Epithelial cell of esophagus (primary cell): ENCODE data around the gene CPT2.
"Not testable (repeated sequence)": the region's sequence is repeated elsewhere in the genome, so short reads cannot be mapped to it uniquely, and the experiment has no call there.

ENCODE experiments used
- DNase-seq: peaks from one replicate; pipeline ENCODE4 v3.0.0; 2010; ENCODE audit warnings: low read depth
- H3K4me3 ChIP-seq: 2 replicates; pipeline ENCODE4 v1.5.1; 2011; ENCODE audit warnings: mild to moderate bottlenecking, low read length, control low read depth
- CTCF ChIP-seq: IDR thresholded peaks from 2 replicates; pipeline ENCODE4 v1.5.1; 2011; ENCODE audit warnings: low read depth, mild to moderate bottlenecking, low read length, control low read depth, inconsistent platforms; ENCODE audit not compliant: insufficient read depth; ENCODE audit errors: missing control alignments

CPT2 gene

GRCh38 chr1:53203466-53203865 is 6.8 kb downstream of the CPT2 start:
- TF ChIP-seq CTCF, result no peak
- peak; percentile 67 for DNase-seq

DNA sequence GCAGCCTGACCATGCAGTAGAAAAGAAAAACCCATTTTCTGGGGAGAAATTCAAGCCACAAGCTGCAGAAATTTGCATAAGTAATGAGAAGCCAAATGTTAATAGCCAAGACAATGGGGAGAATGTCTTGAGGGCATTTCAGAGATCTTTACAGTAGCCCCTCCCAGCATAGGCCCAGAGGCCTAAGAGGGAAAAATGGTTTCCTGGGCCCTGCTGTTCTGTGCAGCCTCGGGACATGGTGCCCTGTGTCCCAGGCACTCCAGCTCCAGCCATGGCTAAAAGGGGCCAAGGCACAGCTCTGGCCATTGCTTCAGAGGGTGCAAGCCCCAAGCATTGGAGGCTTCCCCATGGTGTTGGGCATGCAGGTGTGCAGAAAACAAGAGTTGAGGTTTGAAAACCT is 8.9 kb downstream of the CPT2 start:
- not testable (repeated sequence) for H3K4me3 ChIP-seq, DNase-seq

More at GRCh38 chr1:53203466-53203865, 6.8 kb downstream of the CPT2 start:
- H3K4me3 ChIP-seq, result no peak overlapping the region

DNA sequence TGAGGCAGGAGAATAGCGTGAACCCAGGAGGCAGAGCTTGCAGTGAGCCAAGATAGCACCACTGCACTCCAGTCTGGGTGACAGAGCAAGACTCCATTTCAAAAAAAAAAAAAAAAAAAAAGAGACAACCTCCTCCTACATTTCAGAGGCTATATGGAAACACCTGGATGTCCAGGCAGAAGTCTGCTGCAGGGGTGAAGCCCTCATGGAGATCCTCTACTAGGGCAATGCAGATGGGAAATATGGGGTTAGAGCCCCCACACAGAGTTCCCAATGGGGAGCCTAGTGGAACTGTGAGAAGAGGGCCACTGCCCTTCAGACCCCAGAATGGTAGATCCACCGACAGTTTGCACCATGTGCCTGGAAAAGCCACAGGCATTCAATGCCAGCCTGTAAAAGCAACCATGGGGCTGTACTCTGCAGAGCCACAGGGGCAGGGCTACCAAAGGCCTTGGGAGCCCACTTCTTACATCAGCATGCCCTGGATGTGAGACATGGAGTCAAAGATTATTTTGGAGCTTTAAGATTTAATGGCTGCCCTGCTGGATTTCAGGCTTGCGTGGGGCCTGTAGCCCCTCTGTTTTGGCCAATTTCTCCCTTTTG is 9.6 kb downstream of the CPT2 start:
- not testable (repeated sequence) for H3K4me3 ChIP-seq, DNase-seq

GRCh38 chr1:53206735-53207379 is 10.2 kb downstream of the CPT2 start:
- TF ChIP-seq CTCF, result no peak
- no peak for DNase-seq
- no peak overlapping the region for H3K4me3 ChIP-seq

DNA sequence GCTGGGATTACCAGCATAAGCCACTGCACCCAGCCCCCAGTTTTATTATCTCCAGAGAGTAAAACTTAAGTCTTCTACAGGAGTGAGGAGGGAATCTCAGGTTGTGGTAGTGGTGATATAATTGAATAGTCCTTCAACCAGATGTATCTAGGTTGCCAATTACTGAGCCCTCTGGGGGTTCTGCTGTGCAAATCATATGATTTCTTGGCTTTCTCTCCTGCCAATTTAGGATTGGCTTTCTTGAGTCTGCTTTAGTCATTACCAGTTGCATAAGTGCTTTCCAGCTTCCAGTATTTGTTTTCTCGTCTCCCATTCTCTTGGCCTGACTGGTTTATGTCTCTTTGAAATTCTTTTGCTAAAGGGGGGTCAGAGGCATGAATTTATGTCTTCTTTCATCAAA is 11.1 kb downstream of the CPT2 start:
- no peak for DNase-seq
- no peak for TF ChIP-seq CTCF
- H3K4me3 ChIP-seq, result no peak overlapping the region

DNA sequence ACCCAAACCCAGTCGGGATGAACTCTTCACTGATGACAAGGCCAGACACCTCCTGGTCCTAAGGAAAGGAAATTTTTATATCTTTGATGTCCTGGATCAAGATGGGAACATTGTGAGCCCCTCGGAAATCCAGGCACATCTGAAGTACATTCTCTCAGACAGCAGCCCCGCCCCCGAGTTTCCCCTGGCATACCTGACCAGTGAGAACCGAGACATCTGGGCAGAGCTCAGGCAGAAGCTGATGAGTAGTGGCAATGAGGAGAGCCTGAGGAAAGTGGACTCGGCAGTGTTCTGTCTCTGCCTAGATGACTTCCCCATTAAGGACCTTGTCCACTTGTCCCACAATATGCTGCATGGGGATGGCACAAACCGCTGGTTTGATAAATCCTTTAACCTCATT is 13.7 kb downstream of the CPT2 start:
- TF ChIP-seq CTCF, result no peak
- DNase-seq, result no peak
- H3K4me3 ChIP-seq, result no peak overlapping the region

GRCh38 chr1:53210954-53211353 is 14.3 kb downstream of the CPT2 start:
- TF ChIP-seq CTCF, result no peak
- no peak for DNase-seq
- no peak overlapping the region for H3K4me3 ChIP-seq

- no peak for DNase-seq
- TF ChIP-seq CTCF, result no peak
- H3K4me3 ChIP-seq, result no peak overlapping the region
Observed at GRCh38 chr1:53214376-53214940, 17.8 kb downstream of the CPT2 start.
